Caki2 (cell line): ENCODE data around the gene CA4. TPM values are rescaled to one million over a fixed set of nuclear protein-coding genes. Genes with fewer than 3 reads are reported as not detected.
"Not testable (repeated sequence)": the region's sequence is repeated elsewhere in the genome, so short reads cannot be mapped to it uniquely, and the experiment has no call there.

Experiments
- DNase-seq: peaks from one replicate; pipeline ENCODE4 v3.0.0-alpha.2; 2015; ENCODE audit warnings: low read depth
- in situ Hi-C: cut with HindIII; loops from 2 replicates; pipeline ENCODE4 v1.10.0; 2016; ENCODE audit warnings: low sequenced_read_pairs, low pct_unique_long_range_greater_than_20kb, mixed read lengths
- total RNA-seq: library from RNA; depleted of rRNA; stranded (reverse); fragments of >200 nt; shearing (Covaris generic); gene quantifications from 2 replicates; pipeline ENCODE4 v1.2.3, GENCODE V29; 2014; ENCODE audit warnings: low replicate concordance; rRNA removed

Gene CA4
- not detected in 2 replicates for total RNA-seq

DNA sequence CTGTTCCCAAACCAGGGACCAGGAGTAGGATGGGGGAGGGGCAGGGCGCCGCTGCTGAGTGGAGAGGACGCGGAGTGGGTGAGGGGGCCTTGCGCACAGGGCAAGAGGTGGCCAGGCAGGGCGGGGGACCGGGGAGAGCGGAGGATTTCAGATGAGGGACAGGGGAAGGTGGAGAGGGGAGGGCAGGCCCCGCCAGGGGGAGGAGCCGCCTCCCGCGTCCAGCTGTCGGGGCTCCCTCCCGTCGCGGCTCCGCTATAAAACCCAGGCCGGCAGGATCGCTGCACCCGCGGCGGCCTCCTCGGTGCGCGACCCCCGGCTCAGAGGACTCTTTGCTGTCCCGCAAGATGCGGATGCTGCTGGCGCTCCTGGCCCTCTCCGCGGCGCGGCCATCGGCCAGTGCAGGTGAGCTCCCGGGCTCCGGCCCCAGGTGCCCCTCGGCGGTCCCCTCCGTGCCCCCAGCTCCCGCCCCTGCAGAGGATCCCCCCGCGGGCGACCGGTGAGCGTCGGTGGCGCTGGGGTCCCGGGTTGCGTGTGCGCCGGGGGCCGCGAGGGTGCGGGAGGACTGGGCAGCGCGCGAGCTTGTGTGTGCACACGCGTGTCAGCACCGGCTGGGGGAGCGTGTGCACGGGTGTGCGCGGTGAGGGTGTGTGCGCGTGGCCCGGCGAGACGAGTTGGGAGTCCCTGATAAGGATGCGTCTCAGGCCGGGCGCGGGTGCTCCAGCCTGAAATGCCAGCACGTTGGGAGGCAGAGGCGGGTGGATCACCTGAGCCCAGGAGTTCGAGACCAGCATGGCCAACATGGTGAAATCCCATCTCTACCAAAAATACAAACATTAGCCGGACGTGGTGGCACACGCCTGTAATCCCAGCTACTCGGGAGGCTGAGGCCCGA lies at the start of gene CA4:
Gene CA4 (plus strand): TSS at position 283 of the 892 bp plus-strand sequence. CDS start 62 bp downstream, at position 345.
- in situ Hi-C loops, result loop anchor here (25.0 kb wide), 1 partner anchor 87 kb away; no protein-coding TSS in a partner anchor

DNA sequence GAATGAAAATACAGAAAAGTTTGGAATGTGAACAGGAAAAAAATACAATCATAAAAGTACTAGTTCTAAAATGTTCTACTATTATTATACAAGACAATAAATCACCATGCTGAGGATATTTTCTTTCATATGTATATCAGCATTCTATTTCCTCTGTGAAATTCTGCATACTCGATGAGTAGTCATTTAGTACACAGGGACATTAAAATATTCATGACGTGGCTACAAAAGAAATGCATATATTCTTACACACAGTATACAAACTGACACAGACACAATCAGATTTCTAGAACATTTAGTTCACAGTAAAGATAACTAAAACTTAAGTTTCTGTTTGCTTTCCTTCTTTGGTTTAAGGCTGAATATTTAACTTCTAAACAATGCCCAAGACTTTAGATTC lies 49.2 kb upstream of the CA4 start:
- DNase-seq, in situ Hi-C loops: not testable (repeated sequence)

More for the DNA sequence above, at the start of gene CA4:
- DNase-seq, result no peak

DNA sequence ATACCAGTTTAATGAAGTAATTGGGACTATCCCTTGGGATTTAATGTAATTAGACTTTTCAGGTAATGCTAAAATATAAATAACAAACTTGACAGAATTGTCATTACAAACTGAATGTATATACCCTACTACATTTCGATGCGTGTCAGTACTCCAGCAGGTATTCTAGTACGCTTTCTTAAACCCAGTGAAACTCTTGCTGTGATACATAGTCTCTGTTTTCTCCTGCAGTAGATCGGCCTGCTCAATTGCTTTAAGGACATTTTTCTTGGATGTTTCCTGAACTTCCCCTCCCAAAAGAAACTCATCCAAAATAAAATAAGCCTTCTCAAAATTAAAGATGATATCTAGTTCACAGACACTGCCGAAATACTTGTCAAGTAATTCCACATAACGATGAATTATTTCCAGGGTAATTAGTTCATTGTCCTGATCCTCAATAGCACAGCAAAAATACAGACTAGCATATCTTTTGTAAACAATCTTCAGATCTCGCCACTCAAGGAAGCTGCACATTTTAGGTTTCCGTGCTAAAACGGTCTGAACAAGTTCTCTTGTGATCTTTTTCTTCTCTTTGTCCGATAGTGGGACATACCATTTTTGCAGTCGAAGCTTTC lies 47.6 kb upstream of the CA4 start:
- in situ Hi-C loops, DNase-seq: not testable (repeated sequence)

DNA sequence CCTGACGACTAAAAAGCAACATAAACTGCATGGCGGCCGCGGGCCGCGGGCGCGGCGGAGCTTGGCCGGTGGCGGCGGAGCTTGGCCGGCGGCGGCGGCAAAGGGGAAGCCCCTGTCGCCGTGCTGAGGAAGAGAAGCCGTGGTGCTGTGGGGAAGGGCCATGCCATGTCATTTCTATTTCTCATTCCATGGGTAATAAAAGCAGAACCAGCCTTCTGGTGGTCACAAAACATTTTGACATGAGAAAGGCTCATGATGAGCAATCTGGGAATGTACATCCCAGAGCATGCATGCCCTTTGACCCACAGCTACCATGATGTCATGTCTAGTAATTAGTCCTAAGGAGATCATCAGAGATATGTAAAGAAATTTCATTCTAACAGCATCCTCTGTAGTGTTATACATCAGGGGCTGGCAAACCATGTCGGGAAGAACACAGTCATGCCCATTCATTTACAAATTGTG lies 47.1 kb upstream of the CA4 start:
- DNase-seq, result no peak

DNA sequence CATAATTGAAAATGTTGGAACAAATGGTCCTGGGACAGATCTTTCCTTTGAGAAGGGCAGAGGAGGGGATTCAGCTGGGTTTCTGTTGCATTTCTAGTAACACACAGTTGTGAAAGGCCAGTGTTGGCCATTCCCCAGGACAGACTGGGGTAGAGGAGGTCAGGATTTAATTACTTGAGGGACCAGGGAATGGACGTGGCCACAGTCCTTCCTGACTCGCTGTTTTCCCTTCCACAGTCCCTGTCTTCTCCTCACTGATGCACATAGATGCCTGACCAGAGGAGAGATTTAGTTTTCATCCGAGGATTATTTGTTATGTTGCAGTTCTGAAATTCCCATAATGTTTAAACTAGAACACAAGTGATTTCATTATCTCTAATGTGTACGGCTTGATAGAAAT lies 45.8 kb upstream of the CA4 start:
- DNase-seq, result no peak
- in situ Hi-C loops, result no loop called here

More for the DNA sequence above, 47.1 kb upstream of the CA4 start:
- in situ Hi-C loops, result no loop called here

DNA sequence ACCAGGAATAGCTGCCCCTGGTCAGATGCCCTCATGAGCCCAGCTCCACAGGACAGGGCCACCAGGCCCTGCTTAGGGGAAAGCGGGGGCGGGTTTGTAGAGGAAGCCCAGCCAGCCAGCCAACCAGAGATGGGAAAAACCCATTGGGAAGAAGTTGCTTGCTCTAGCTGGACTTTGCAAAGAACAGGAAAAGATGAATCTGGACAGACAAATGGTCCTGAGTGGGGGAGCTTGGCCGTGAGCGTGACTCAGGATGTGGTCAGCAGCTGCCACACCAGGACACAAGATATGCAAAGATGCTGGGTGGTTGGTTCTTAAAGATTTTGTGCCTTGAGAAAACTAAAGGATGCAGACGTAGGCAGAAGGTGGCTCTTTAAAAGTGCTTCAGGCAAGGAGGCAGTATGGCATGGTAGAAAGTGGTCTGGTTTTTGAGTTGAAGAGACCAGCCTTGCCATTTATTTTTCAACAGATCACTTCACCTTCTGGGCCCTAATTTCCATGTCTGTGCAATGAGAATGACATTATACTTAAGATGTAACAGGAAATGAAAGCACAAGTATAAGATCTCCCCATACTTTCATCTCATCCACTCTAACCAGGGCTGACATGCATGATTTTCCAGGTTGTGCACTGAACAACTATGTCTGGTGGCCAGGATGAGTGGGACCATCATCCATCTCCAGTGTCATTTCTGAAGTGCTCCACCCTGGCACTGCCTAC lies 43.3 kb upstream of the CA4 start:
- no peak for DNase-seq
- in situ Hi-C loops, result no loop called here

DNA sequence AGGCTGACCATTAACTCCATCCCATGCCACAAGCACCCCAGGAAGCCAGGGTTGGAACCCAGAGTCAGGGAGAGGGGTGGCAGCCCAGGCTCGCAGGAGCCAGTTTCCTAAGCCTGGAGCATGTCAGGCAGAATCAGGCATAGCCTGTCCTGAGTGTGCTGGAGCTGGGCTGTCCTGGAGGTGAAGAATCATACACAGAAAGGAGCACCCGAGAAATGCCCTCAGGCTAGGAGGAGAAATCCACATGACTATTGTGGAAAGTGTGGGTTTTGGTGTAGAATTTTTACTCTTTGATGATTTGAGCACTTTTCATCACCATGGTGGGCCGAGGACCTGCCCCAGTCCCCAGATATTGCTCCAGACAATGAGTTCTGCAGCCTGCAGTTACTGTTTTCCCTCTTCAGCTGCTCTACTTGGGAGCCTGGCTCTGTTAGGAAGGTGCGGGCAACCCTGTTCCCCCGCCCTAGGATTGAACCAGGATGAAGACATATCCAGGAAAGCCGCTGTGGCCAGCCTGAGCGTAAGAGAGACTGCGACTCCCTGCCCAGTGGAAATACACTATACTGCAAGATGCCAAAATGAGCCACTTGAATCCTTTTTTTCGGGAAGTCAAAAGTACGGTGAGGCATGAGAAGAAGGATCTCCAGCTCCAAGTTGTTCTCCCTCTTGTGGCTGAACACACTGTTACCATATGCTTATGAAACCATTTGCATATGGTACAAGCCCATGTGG lies 42.1 kb upstream of the CA4 start:
- in situ Hi-C loops, result no loop called here
- DNase-seq, result no peak

DNA sequence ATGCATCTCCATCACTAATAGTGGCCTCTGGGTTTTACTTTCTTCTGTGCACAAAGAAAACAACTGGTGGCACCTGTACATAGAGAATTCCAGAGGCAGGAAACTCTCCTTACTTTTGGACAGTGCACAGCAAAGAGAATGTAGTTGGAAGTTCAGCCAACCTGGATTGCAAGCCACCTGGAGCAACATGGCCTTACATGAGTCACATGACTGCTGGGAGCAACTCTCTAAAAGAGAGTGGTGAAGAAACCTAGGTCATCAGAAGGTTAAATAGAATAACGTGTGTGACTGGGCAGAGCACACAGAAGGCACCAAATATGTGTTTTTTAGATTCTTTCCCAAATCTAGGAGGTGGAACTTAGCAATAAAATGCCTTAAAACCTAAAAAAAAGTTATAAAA lies 41.5 kb upstream of the CA4 start:
- in situ Hi-C loops, DNase-seq: not testable (repeated sequence)

DNA sequence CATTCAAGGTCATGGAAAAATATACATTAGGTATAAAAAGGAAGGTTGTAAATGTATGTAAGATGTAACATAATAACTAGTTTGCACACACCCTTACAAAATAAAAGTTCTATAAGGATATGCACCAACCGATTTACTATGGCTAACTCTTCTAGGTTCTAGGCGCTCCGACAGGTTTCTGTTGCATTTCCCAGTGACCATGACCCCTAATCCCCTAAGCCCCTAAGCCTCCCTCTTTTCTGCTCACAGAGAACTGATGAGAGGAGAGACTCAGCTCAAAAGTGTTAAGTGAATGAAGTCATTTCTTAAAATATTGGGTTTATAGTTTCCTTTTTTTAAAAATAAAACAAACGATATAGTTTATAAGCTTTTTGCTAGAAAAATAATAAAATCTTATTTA lies 41.1 kb upstream of the CA4 start:
- in situ Hi-C loops, result no loop called here
- no peak for DNase-seq

DNA sequence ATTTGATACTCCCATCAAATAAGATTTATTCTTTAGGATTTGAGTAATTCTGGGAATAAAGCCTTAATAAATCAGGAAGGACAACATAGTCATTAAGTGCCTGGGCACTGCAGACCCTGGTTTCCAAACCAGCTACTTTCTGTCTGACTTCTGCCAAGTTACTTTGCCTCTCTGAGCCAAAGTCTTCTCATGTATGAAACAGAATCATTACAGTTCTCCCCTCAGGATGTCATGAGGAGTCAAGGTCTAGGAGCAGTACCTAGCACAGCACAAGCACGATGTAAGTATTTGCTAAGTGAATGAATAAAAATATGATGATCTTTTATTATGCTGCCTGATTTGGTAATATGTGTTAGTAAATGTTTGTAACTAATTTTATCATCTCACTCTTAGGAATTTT lies 40.6 kb upstream of the CA4 start:
- DNase-seq, result no peak
- in situ Hi-C loops, result no loop called here

DNA sequence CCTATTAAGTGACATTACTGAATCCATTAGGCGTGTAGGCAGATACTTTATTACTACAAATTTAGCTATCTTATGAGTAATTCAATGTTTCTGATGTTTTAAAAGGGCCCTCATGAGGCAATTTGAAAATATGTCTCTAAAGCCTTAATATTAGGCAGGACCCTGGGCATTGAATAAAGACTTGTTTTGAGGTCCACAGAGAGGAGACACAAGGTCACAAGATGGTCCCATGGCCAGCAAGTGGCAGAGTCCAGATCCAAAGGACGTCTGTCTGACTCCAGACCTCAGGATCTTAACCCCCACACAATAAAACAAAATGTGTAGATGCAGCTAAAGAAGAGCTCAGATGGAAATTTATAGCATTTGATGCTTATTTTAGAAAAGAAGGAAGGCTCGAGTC lies 39.2 kb upstream of the CA4 start:
- no peak for DNase-seq
- in situ Hi-C loops, result no loop called here

DNA sequence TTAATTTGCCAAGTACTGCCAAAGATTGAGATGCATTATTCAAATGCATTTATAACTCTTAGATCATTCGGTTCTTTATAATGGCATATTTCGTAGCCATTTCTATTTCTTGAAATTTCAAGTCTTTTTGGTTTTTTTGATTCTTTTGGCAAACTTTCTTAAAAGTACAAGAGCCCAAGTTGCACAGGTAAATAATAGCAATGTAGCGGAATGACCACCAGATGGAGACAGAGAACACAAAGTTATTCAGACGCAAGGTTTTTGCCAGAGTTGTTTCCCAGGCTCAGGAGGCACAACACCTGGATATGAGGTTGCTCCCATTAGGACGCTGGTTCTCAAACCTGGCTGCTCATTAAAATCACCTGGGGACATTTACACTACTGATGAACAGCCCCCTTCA lies 38.1 kb upstream of the CA4 start:
- DNase-seq, in situ Hi-C loops: not testable (repeated sequence)

DNA sequence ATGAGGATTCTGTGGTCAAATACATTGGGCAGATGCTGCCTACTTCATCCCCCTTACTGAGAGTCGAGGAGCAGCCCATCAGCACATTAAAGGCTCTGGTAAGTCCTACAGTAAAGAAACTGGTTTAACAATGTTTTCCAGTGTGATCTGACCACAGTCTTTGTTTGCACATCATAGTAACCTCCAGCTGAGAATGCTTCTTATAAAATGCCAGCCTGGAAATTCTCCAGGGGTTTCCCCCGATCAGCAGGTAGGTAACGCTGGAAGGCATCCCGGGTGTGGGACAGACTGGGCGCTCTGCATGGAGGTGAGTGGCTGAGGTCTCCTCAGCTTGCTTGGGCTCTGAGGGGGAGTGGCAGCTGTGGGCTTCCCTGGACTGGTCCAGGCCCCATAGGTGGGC lies 34.4 kb upstream of the CA4 start:
- DNase-seq, in situ Hi-C loops: not testable (repeated sequence)

DNA sequence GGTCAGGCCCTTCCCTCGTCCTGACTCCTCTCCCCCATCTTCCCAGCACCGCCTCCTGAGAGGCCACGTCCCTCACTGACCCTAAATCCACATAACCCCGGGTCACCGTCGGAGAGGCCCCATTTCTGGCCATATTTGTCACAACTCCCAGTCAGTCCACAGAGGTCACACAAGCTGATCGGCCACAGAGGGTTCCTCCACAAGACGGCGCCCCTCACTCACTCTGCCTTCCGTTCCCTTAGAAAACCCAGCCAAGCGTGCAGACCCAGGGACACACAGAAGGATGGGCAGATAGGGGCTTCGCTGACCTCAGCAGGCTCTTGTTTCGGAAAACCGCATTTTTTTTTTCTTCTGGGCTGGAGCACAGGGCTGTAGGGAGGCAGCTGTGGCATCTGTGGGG lies 33.6 kb upstream of the CA4 start:
- in situ Hi-C loops, DNase-seq: not testable (repeated sequence)

DNA sequence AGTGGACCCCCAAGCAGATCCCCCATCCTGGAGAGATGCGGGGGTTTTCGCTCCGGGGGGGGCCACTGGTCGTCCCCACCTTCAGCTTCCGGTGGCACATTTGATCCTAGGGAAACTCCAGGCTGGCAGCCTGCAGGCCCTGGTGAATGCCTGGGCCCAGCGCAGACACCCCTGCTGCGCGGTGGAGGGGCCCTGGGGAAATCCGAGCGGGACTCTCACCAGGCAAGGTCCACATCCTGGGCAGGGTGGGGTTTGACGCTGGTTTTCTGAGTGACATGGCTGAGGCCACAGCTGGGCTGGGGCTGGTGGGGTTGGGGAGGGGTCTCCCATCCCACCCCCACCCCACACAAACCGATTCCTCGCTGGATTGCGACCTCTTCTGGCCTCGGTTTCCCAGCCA lies 30.6 kb upstream of the CA4 start:
- in situ Hi-C loops, DNase-seq: not testable (repeated sequence)

DNA sequence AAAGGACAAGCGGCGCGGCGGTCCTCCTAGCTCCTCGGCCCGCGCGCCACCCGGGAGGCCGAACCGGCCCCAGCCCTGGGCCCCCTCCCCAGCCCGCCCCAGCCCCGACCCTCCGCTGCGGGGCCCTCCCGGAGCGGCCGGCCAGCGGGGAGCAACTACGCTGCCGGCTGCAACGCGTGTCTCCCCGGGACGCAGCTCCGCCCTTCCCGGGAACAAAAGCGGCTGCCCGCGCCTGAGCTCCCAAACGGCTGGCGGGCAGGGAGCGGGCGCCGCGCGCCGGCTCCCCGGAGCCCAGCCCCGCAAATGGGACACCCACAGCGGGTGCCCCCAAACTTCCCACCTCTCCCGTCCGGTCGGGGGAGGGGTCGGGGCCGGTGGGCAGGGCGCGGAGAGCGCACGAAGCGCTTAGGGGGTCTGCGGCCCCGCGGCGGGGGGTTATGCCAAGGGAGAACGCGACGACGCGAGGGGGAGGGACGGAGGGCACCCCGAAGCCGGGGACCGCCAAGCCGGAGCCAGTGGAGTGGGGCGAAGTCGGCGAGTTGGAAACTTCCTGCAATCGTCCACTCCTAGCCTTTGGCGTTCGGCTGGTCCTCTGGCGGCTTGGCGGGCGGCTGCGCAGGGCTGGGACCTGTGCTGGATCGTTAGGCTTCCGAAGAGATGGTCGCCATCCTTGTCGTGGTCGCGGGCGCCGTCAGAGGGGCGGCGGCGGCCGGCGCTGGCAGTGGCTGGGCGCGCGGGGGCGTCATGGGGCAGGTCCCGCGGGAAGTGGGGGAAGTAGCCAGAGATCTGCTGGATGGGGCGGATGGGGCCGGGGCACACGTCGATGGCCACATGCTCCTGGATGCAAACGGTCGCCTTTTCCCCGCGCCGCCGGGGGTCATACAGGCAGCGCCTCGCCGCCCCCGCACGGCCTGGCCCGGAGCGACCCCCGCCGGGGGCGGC lies 29.7 kb upstream of the CA4 start:
- DNase-seq, in situ Hi-C loops: not testable (repeated sequence)
